Measurements from ENCODE around the gene AGFG1.
"Not testable (repeated sequence)": the region's sequence is repeated elsewhere in the genome, so short reads cannot be mapped to it uniquely, and the experiment has no call there.

The AGFG1 gene

DNA sequence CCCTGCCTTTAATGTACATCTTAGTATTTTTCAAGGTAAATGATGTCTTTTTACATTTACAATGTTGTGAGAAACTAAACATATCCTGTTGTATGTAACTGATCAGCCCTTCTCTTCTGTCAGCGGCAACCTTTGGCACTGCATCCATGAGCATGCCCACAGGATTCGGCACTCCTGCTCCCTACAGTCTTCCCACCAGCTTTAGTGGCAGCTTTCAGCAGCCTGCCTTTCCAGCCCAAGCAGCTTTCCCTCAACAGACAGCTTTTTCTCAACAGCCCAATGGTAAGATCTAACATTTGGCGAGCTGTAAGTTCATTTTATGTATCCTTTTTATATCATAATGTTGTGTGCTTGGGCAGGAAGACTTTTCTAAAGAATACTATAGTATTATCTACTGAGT, 79.9 kb downstream of the AGFG1 start:
- DNase-seq: no peak

DNA sequence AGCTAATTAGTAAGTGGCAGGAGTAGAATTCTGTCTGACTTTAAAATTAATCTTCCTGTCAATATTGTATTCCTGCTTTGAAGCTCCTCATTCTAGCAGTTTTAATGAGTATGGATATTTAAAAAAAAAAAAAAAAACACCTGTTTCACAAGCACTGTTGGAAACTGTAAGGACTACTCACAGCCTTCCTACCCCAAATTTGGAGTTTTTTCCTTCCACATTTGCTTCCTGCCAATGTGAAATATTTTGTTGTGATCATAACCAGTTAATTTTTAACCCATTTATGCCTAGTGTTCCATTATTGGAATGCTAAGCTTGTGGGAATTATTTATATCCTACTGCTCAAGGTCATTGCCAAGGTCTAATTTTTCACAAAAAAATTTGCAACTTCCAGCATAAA, 90.6 kb downstream of the AGFG1 start:
- DNase-seq: no peak

- no peak for DNase-seq
Measured at GRCh38 chr2:227565080-227565479, 93.1 kb downstream of the AGFG1 start.

- no peak for DNase-seq
Measured at GRCh38 chr2:227566012-227566411, 94.1 kb downstream of the AGFG1 start.

GRCh38 chr2:227568852-227569169, 96.9 kb downstream of the AGFG1 start:
- no peak for DNase-seq

- no peak for DNase-seq
Measured at GRCh38 chr2:227570615-227571014, 98.7 kb downstream of the AGFG1 start.

DNA sequence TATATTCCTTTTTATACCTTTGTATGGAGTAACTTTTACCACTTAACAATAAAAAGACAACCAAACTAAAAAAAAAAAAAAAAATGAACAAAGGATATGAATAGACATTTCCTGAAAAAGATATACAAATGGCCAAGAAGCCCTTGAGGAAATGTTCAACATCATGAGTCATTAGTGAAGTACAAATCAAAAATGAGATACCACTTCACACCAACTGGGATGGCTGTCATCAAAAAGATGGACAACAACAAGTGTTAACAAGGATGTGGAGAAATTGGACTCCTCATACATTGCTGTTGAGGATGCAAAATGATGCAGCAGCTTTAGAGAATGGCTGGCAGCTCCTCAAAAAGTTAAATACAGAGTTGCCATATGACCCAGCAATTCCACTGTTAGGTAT, 104.2 kb downstream of the AGFG1 start:
- DNase-seq: no peak

DNA sequence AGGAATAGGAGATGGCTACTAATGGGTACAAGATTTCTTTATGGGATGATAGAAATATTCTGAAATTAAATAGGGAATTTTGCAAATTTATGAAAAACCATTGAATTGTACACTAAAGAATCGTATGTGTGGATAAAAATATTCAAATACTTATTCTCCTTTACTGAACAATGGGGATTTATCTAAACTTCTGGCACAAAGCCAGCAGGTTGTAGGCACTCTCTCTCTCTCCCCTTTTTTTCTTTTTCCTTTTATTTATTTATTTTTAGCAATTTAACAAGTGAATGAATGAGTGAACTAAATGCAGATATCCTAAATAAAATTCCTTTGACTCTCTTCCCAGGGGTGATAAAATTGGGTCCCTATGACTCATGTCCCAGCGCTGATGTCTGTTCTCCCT, 104.9 kb downstream of the AGFG1 start:
- no peak for DNase-seq

DNA sequence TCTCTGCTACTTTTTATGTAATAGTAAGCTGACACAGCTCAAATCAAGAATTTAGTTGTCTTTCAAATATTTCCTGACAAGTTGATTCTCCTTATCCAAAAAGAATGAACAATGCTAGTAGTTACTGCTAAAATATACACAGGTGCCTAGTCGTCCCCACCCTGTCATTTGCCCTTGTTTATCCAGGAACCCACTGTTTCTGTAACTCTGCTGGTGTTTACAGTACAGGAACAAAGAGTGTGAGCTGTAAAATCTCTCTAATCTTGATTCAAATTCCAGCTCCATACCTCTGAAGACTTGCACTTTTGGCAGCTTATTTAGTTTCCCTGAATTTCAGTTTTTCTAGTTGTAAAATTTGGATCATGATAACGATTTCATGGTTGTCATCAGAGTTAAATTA, 105.6 kb downstream of the AGFG1 start:
- DNase-seq: no peak

- DNase-seq: no peak
Measured at GRCh38 chr2:227578642-227579041, 106.7 kb downstream of the AGFG1 start.

- DNase-seq: no peak
Measured at GRCh38 chr2:227579791-227580190, 107.8 kb downstream of the AGFG1 start.

GRCh38 chr2:227582369-227582768, 110.4 kb downstream of the AGFG1 start:
- no peak for DNase-seq

DNA sequence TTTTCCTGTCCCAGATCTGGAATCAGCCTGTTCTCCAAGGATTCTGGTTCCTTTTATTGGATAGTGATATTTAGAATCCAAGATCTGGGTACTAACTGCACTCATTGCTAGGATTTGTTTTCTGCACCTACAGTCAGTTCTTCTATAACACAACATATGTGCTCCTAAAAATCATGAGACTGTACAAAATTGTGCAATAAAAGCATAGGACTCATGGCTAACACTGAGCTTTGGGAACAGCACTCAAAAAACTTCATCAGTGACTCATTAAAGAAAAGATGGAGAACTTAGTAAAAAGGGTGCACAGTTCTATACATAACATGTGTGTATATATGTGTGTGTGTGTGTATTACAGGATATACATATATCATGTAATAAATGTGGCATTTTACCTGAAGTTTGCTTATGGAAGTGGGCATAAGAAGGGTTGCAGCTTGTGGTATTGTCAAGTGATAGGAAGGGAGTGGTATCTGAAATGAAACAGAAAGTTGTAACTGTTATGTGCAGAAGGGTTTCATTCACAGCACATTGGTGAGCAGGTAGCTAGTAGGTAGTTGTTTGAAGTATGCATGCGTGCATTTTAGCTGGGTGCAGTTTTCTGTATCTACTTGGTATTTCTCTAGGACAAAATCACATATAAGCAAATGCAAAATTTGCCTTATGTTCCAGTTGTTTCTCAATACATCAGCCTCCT, 120.9 kb downstream of the AGFG1 start:
- DNase-seq: no peak

GRCh38 chr2:227595797-227596196, 123.8 kb downstream of the AGFG1 start:
- DNase-seq: no peak

DNA sequence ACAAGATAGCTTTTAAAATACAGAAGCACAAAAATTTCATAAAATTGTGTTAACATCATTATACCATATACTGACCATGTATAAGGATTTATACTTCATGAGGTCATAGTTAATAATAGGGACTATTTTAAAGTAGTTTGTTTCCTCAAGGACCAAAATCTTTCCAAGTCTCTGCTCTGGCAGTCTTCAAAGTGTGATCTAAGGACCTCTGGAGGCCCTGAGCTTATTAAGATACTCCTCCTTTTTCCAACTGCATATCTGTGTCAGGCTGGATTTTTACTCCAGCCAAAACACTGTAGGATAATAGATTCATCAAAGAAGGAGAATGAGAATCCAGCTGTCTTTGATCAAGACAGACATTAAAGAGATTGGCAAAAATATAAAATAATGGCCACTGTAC, 125.1 kb downstream of the AGFG1 start:
- no peak for DNase-seq

GRCh38 chr2:227597998-227598397, 126.0 kb downstream of the AGFG1 start:
- no peak for DNase-seq

- DNase-seq: not testable (repeated sequence)
Measured at GRCh38 chr2:227598835-227599503, 127.0 kb downstream of the AGFG1 start, which contains the start of gene SCYGR2. Gene SCYGR2, plus strand, starts transcription at chr2:227598893. Its CDS starts 0 bp downstream, at chr2:227598893.

DNA sequence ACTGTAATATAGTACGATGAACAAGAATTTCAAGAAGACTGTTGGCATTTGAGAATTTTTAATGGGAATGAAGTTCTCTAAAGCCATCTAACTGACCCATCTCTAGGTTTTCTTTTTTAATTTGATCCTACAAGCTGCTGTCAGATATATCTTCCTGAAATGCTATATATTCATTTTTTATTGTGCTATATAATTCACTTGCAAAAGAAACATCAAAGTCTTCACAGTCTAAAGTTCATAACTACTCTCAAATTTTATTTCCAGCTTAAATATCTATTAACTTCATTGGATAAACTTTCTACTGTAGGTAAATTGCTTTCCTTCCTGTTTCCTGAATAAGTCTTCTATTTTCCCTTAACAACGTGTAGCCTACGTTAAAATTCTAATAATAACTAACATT, 130.4 kb downstream of the AGFG1 start:
- DNase-seq: no peak

DNA sequence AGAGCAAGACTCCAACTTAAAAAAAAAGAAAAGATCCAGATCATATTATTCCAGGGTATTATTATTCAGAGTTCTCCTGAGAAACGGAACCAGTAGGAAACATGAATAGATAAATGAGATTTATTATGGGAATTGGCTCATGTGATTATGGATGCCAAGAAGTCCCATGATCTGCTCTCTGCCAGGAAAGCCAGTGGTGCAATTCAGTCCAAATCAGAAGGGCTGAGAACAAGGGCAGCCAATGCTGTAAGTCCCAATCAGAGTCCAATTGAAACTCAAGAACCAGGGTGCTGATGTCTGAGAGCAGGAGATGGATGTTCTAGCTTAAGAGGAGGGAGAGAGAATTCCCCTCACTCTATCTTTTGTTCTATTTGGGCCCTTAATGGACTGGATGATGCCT, 134.5 kb downstream of the AGFG1 start:
- DNase-seq: no peak

- DNase-seq: no peak
Measured at GRCh38 chr2:227607941-227608340, 136.0 kb downstream of the AGFG1 start.

DNA sequence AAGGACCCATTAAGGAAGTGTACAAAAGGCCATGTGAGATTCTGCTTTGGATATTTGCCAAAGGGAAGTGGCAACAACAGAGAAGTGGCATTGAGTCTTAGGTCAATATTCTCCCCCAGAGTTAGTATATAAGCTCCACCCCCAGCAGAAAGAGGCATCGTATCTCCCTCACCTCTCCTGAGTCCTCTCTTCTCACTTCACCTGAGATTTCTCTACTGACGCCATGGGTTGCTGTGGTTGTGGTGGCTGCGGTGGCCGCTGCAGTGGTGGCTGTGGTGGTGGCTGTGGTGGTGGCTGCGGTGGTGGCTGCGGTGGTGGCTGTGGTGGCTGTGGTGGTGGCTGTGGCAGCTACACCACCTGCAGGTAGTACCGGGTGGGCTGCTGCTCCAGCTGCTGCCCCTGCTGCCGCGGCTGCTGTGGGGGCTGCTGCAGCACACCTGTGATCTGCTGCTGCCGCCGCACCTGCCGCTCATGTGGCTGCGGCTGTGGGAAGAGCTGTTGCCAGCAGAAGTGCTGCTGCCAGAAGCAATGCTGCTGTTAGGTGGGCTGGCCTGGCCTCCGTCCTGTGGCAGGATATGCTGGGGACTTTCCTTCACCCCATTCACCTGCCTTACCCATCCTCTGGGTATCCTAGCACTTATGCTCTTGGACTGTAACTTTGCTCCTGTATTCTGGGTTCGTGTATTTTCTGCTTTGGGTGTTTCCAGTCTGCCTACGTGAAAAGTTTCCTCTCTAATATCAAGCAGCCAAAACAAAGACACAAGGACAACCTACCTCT, 136.8 kb downstream of the AGFG1 start:
- peak; percentile 8 for DNase-seq

- DNase-seq: no peak
Measured at GRCh38 chr2:227610123-227610522, 138.2 kb downstream of the AGFG1 start.
